Adrenal gland (tissue), 12 donors: Measurements from ENCODE around the gene MAP2. TPM values are rescaled to one million over a fixed set of nuclear protein-coding genes. Genes with fewer than 3 reads are reported as not detected.

Experiments used
- DNase-seq, 7 donors: peaks; one replicate each; pipeline ENCODE4 v3.0.0-alpha.2; 2019 to 2020
- H3K27ac ChIP-seq, 5 donors: fragments of 200-600 bp; sonication (generic) in 4 of 5; 1 replicate in 3 of 5; 2 replicates in 2 of 5; pipeline versions ENCODE4 v1.5.1 to v1.8.0; 2016 to 2020; ENCODE audit warnings: mild to moderate bottlenecking in 1 of 5
- H3K27me3 ChIP-seq: fragments of 200-600 bp; 2 replicates; pipeline ENCODE4 v1.8.0; 2021
- H3K36me3 ChIP-seq, 2 donors: fragments of 200-600 bp; replicated peaks in 1 of 2; 1 replicate in 1 of 2; 2 replicates in 1 of 2; pipeline versions ENCODE4 v1.5.1 to v1.8.0; 2018 to 2022
- H3K4me1 ChIP-seq, 2 donors: fragments of 200-600 bp; replicated peaks in 1 of 2; 1 replicate in 1 of 2; 2 replicates in 1 of 2; pipeline versions ENCODE4 v1.5.1 to v1.8.0; 2018 to 2021
- H3K4me3 ChIP-seq, 4 donors: fragments of 200-600 bp; sonication (generic) in 3 of 4; one replicate each; pipeline ENCODE4 v1.5.1; 2016 to 2018
- H3K9me3 ChIP-seq, 3 donors: fragments of 200-600 bp; sonication (generic) in 1 of 3; replicated peaks in 1 of 3; 1 replicate in 2 of 3; 2 replicates in 1 of 3; pipeline versions ENCODE4 v1.5.1 to v1.8.0; 2016 to 2021
- CTCF ChIP-seq, 6 experiments: fragments of 450-650 bp in 4 of 6; fragments of 200-600 bp in 2 of 6; sonication (generic) in 1 of 6; IDR thresholded peaks; 1 replicate in 5 of 6; 2 replicates in 1 of 6; pipeline versions ENCODE4 v1.5.1 to v1.8.0; 2016 to 2021; ENCODE audit warnings: antibody characterized with exemption in 6 of 6, mild to moderate bottlenecking in 2 of 6, moderate library complexity in 1 of 6
- POLR2A ChIP-seq, 2 donors: fragments of 450-650 bp; IDR thresholded peaks; one replicate each; pipeline ENCODE4 v1.6.1; 2017; ENCODE audit warnings: antibody characterized with exemption in 2 of 2, mild to moderate bottlenecking in 2 of 2, moderate library complexity in 1 of 2
- WGBS, 4 donors: extraction: QIAGEN DNeasy Blood & Tissue Kit in 2 of 4; methylation state at CpG; one replicate each; pipeline versions ENCODE4 v1.1.5 to v1.1.7; 2013 to 2017; 5-methylcytosine and 5-hydroxymethylcytosine counted together
- intact Hi-C, 2 donors: fragments of 100-400 bp; cut with DNase I; formaldehyde crosslinking; loops; one replicate each; pipeline versions ENCODE4 v1.14.1 to v1.15.0; 2022 to 2023
- polyA plus RNA-seq, 3 donors: library from polyadenylated mRNA; stranded (reverse); fragments of 200-250 nt in 2 of 3; fragments of 350-450 nt in 1 of 3; fragmentation: Illumina TruSeq in 1 of 3; extraction: RNeasy Lipid Tissue Mini Kit (QIAGEN cat#74804) in 1 of 3; gene quantifications; one replicate each; pipeline ENCODE4 v1.2.3, GENCODE V29; 2013 to 2014
- total RNA-seq, 9 donors: library from RNA; depleted of rRNA in 4 of 9; stranded (reverse); fragments of >200 nt in 4 of 9; fragments of 120-200 nt in 1 of 9; fragmentation: NEBNext Ultra II Directional in 1 of 9; extraction: Animal tissue kit (Norgen Biotek cat#: 25700) in 1 of 9; gene quantifications; one replicate each; pipeline versions ENCODE4 v1.1.0 to v1.2.4, GENCODE V29; 2013 to 2023
- donor health status: healthy with polysubstance abuse.
- donor health status: Bipolar disorder and iron deficiency.
- donor health status: DM: yes; HTN: yes; CAD: no.
- donor health status: DM: no; HTN: no; CAD: no.
- donor health status: DM: no; HTN: no; CAD: no.
- donor health status: DM: yes; HTN: yes; CAD: no.

The MAP2 gene
- total and polyA plus RNA-seq, 12 donors, result 2.2 to 25.5 (median 6.0) TPM

GRCh38 chr2:209673811-209674210 lies 250.0 kb downstream of the MAP2 start:
- H3K27me3 ChIP-seq, result no peaks in the 10 kb centered on the region
- no peak for DNase-seq
- intact Hi-C loops, result no loop called here
- no peaks in the 10 kb centered on the region for H3K36me3 ChIP-seq
- H3K27ac ChIP-seq, result no peak overlapping the region
- H3K9me3 ChIP-seq, result no peaks in the 10 kb centered on the region
- H3K4me1 ChIP-seq, result no peaks in the 10 kb centered on the region
- no peak overlapping the region for H3K4me3 ChIP-seq
- TF ChIP-seq POLR2A (IDR thresholded peaks at IDR 0.05) (no peak), CTCF (IDR thresholded peaks at IDR 0.05) (no peak)

DNA sequence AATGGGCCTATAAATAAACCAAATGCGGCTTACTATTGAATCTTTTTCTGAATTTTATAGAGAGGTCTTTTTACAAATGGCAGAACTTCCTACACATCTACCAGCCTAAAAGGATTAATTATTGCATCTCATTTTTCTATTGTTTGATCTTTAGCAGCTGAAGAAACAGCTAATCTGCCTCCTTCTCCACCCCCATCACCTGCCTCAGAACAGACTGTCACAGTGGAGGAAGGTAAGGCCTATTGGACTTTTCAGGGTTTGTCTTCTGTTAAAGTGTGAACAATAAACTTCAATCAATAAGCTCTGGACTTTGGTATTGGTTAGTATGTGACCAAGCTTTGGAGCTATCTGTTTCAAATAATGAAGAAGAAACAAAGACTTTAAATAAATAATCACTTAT lies 256.7 kb downstream of the MAP2 start:
- Histone ChIP-seq H3K36me3 (no peaks in the 10 kb centered on the region), H3K4me3 (no peak overlapping the region), H3K4me1 (no peaks in the 10 kb centered on the region), H3K27ac (no peak overlapping the region), H3K27me3 (no peaks in the 10 kb centered on the region), H3K9me3 (no peaks in the 10 kb centered on the region)
- no peak for DNase-seq
- intact Hi-C loops, result no loop called here
- 95 to 99% (median 96%) methylated on average over 1 of the region's 1 CpG for WGBS, 4 donors
- TF ChIP-seq POLR2A (IDR thresholded peaks at IDR 0.05), result no peak
- no peak for TF ChIP-seq CTCF (IDR thresholded peaks at IDR 0.05)

DNA sequence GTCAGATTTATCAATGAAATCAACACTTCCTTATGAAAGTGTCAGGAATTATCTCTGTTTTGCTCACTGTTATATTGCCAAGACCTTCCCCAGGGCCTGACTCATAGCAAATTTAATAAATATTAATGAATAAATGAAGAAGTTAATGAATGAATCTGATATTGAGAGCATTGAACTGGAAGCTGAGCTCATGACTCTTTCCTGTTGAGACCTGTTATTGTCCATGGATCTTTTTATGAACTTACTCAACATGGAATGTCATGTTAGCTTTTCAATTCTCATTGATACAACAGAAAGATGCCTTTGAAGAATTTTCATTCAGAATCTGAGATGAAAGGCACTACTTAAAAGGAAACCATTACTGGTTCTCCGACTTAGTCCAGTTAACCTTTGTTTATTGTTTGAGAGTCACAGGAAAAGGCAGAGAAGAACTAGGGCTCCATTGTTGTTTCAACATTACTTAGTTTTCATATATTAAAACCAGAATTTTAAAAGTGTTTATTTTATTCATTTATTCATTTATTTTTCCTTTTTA lies 257.4 kb downstream of the MAP2 start:
- no peaks in the 10 kb centered on the region for H3K36me3 ChIP-seq
- H3K27me3 ChIP-seq, result no peaks in the 10 kb centered on the region
- H3K4me3 ChIP-seq, result no peak overlapping the region
- TF ChIP-seq POLR2A (IDR thresholded peaks at IDR 0.05) (no peak), CTCF (IDR thresholded peaks at IDR 0.05) (no peak)
- WGBS, 4 donors, result 64 to 76% (median 69%) methylated on average over 1 of the region's 1 CpG
- DNase-seq, result no peak
- intact Hi-C loops, result no loop called here
- H3K4me1 ChIP-seq, result no peaks in the 10 kb centered on the region
- H3K9me3 ChIP-seq, result no peaks in the 10 kb centered on the region
- H3K27ac ChIP-seq, result no peak overlapping the region

GRCh38 chr2:209682646-209683045 lies 258.8 kb downstream of the MAP2 start:
- DNase-seq, result no peak

More at GRCh38 chr2:209682646-209683045, 258.8 kb downstream of the MAP2 start:
- intact Hi-C loops, result no loop called here
- TF ChIP-seq POLR2A (IDR thresholded peaks at IDR 0.05) (no peak), CTCF (IDR thresholded peaks at IDR 0.05) (no peak)
- Histone ChIP-seq H3K4me3 (no peak overlapping the region), H3K36me3 (no peaks in the 10 kb centered on the region), H3K27ac (no peak overlapping the region), H3K27me3 (no peaks in the 10 kb centered on the region), H3K4me1 (no peaks in the 10 kb centered on the region), H3K9me3 (no peaks in the 10 kb centered on the region)
- WGBS, 4 donors, result 84 to 90% (median 86%) methylated on average over 4 of the region's 4 CpGs
